Kidney (tissue), 14 donors: ENCODE data around the gene DNTT. TPM values are rescaled to one million over a fixed set of nuclear protein-coding genes. Genes with fewer than 3 reads are reported as not detected.

ENCODE experiments used
- DNase-seq, 5 donors: peaks; one replicate each; pipeline ENCODE4 v3.0.0-alpha.2; 2013 to 2020
- FAIRE-seq: peaks from 2 replicates; lab custom pipeline; 2012; peaks lifted over from hg19 to GRCh38; lab: Jason Lieb, UNC
- H3K27ac ChIP-seq, 2 donors: one replicate each; pipeline ENCODE4 v1.7.0; 2013; ENCODE audit warnings: low read depth in 2 of 2, low read length in 2 of 2, inconsistent platforms in 1 of 2
- H3K27me3 ChIP-seq: one replicate; pipeline ENCODE4 v1.7.1; 2013; ENCODE audit warnings: low read length, inconsistent platforms; ENCODE audit not compliant: control insufficient read depth, insufficient read depth
- H3K36me3 ChIP-seq, 3 donors: one replicate each; pipeline versions ENCODE4 v1.7.0 to v1.7.1; 2013; ENCODE audit warnings: low read length in 3 of 3, control low read depth in 1 of 3, inconsistent platforms in 1 of 3; ENCODE audit not compliant: insufficient read depth in 3 of 3, control insufficient read depth in 2 of 3
- H3K4me1 ChIP-seq, 3 donors: one replicate each; pipeline versions ENCODE4 v1.7.0 to v1.7.1; 2013; ENCODE audit warnings: low read length in 3 of 3, inconsistent platforms in 1 of 3, low read depth in 1 of 3; ENCODE audit not compliant: control insufficient read depth in 2 of 3, insufficient read depth in 2 of 3
- H3K4me3 ChIP-seq, 3 donors: one replicate each; pipeline versions ENCODE4 v1.7.0 to v1.8.1; 2013; ENCODE audit warnings: low read length in 3 of 3, control low read depth in 1 of 3, inconsistent platforms in 1 of 3
- H3K9ac ChIP-seq, 3 donors: one replicate each; pipeline versions ENCODE4 v1.7.0 to v1.7.1; 2013; ENCODE audit warnings: low read length in 3 of 3, control low read depth in 1 of 3, inconsistent platforms in 1 of 3
- H3K9me3 ChIP-seq, 3 donors: one replicate each; pipeline versions ENCODE4 v1.7.0 to v1.7.1; 2013; ENCODE audit warnings: low read length in 3 of 3, control low read depth in 1 of 3, inconsistent platforms in 1 of 3; ENCODE audit not compliant: control insufficient read depth in 2 of 3, insufficient read depth in 1 of 3
- intact Hi-C: fragments of 100-400 bp; cut with DNase I; formaldehyde crosslinking; loops from one replicate; pipeline ENCODE4 v1.11.1; 2022
- polyA plus RNA-seq: library from polyadenylated mRNA; stranded (reverse); fragments of 350-450 nt; fragmentation: Illumina TruSeq; extraction: RNeasy Lipid Tissue Mini Kit (QIAGEN cat#74804); gene quantifications from one replicate; pipeline ENCODE4 v1.2.3, GENCODE V29; 2014; ENCODE audit warnings: low read depth, low replicate concordance; ENCODE audit not compliant: insufficient read depth
- total RNA-seq: library from RNA; stranded (reverse); fragmentation: NEBNext Ultra II Directional; extraction: Animal tissue kit (Norgen Biotek cat#: 25700); gene quantifications from one replicate; pipeline ENCODE4 v1.2.1, GENCODE V29; 2021
- TF ChIP-seq, protein P1 (sequence below): IDR thresholded peaks from 3 replicates; pipeline ENCODE4 v1.5.1; 2012; ENCODE audit warnings: mild to moderate bottlenecking, moderate library complexity, borderline replicate concordance; ENCODE audit not compliant: insufficient read depth; ENCODE audit errors: extremely low read depth
- donor health status: control.
- donor health status: control.
- donor health status: control.
- donor health status: control.
- donor health status: control.
- donor health status: DM: yes; HTN: yes; CAD: no.
- donor health status: Normal renal cell carcinoma (clear cell type).

DNTT gene
- total and polyA plus RNA-seq, 2 donors from 2014 or later, result not detected

DNA sequence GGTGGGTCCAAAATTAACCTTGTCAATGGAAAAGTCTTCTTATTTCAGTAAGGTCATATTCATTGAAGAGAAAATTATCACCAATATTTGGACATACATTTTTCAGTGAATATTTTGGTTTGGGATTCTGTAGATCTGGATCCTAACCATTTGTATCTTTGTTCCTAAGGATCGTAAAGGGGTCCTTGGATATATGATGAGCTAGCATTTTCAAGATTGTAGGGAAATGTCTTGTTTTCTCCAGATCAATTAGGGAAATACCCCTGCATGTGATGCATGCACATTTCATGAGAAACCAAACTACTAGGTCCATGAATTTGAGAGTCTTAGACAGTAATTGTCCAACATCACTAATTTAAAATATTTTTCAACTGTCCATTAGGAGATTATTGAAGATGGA, 18.0 kb downstream of the DNTT start:
- DNase-seq (no peak), FAIRE-seq (no peak)
- H3K27ac ChIP-seq, result no peak overlapping the region
- intact Hi-C loops, result no loop called here
- H3K9ac ChIP-seq, result no peak overlapping the region
- H3K4me1 ChIP-seq, result no peaks in the 10 kb centered on the region
- TF ChIP-seq, protein P1, sequence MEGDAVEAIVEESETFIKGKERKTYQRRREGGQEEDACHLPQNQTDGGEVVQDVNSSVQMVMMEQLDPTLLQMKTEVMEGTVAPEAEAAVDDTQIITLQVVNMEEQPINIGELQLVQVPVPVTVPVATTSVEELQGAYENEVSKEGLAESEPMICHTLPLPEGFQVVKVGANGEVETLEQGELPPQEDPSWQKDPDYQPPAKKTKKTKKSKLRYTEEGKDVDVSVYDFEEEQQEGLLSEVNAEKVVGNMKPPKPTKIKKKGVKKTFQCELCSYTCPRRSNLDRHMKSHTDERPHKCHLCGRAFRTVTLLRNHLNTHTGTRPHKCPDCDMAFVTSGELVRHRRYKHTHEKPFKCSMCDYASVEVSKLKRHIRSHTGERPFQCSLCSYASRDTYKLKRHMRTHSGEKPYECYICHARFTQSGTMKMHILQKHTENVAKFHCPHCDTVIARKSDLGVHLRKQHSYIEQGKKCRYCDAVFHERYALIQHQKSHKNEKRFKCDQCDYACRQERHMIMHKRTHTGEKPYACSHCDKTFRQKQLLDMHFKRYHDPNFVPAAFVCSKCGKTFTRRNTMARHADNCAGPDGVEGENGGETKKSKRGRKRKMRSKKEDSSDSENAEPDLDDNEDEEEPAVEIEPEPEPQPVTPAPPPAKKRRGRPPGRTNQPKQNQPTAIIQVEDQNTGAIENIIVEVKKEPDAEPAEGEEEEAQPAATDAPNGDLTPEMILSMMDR, result no peak
- H3K9me3 ChIP-seq, result no peaks in the 10 kb centered on the region
- H3K4me3 ChIP-seq, result no peak overlapping the region
- no peaks in the 10 kb centered on the region for H3K27me3 ChIP-seq
- H3K36me3 ChIP-seq, result no peaks in the 10 kb centered on the region

GRCh38 chr10:96324447-96324846, 20.2 kb downstream of the DNTT start:
- Histone ChIP-seq H3K36me3 (no peaks in the 10 kb centered on the region), H3K27ac (no peak overlapping the region), H3K4me3 (no peak overlapping the region), H3K27me3 (no peaks in the 10 kb centered on the region), H3K9me3 (no peaks in the 10 kb centered on the region), H3K4me1 (no peaks in the 10 kb centered on the region), H3K9ac (no peak overlapping the region)
- intact Hi-C loops, result no loop called here
- TF ChIP-seq, protein P1, result no peak
- DNase-seq (no peak), FAIRE-seq (no peak)

DNA sequence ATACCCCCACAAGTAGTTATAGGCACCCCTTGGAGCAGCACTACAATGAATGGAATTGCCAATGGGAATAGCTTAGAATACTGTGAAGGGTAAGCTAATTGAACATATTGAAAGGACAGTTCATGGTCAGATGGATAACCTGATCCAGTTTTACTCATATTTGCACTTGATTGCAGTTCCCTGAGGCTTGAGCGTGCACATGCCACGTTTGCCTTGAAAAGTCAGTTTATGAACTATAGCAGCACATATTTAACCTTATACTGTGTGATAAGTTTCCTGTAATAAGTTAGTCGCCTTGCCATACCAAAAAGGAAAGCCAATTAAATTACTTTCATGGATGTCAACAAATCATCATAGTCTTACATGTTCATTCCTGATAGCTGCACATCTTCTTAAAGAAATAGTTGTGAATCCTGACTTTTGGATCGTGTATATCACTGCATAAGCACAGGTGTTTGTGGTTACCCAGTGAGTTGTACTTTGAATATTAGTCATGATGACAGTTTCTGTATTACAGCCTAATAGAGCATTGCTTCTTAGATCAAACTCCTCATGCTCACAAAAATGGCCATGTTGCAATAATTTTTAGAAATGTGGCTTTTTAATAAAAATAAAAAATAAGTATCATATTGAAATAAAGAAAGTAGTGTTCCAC, 21.6 kb downstream of the DNTT start:
- Histone ChIP-seq H3K9me3 (no peaks in the 10 kb centered on the region), H3K9ac (no peak overlapping the region), H3K27me3 (no peaks in the 10 kb centered on the region), H3K4me3 (no peak overlapping the region), H3K27ac (no peak overlapping the region), H3K36me3 (no peaks in the 10 kb centered on the region), H3K4me1 (no peaks in the 10 kb centered on the region)
- intact Hi-C loops, result no loop called here
- TF ChIP-seq, protein P1, result no peak
- DNase-seq (no peak), FAIRE-seq (no peak)

GRCh38 chr10:96327462-96327861, 23.2 kb downstream of the DNTT start:
- intact Hi-C loops, result no loop called here
- TF ChIP-seq, protein P1, result no peak
- Histone ChIP-seq H3K4me3 (no peak overlapping the region), H3K27ac (no peak overlapping the region), H3K36me3 (no peaks in the 10 kb centered on the region), H3K9me3 (no peaks in the 10 kb centered on the region), H3K9ac (no peak overlapping the region), H3K4me1 (no peaks in the 10 kb centered on the region), H3K27me3 (no peaks in the 10 kb centered on the region)
- FAIRE-seq, result no peak
- no peak for DNase-seq
